HG03159 (cell line): ENCODE data around the gene GDPD3.
A peak's percentile ranks its signal among the peaks of the same experiment; 100 is the strongest.

ENCODE experiments used
- ATAC-seq: cut with Tn5 transposase; IDR thresholded peaks from one replicate; pipeline ENCODE4 v1.9.1; 2021; ENCODE audit warnings: mild to moderate bottlenecking, moderate library complexity; ENCODE audit not compliant: unreplicated experiment

GDPD3 gene

GRCh38 chr16:30096105-30096861 is 17.1 kb downstream of the GDPD3 start, which contains the start of gene YPEL3:
YPEL3 (minus strand) TSS chr16:30096213; CDS start chr16:30095482, 731 bp downstream.
- ATAC-seq, result no peak

GRCh38 chr16:30095166-30096078 is 17.9 kb downstream of the GDPD3 start:
- ATAC-seq, result no peak

GRCh38 chr16:30094541-30095165 is 18.7 kb downstream of the GDPD3 start:
- ATAC-seq, result no peak

- ATAC-seq, result peak; percentile 43
These were observed 20.8 kb downstream of the GDPD3 start for GRCh38 chr16:30092373-30093010.

- ATAC-seq, result peak; percentile 61
These were observed 21.6 kb downstream of the GDPD3 start, which contains the start of gene TBX6 for GRCh38 chr16:30091474-30092372. TBX6 (minus strand) TSS chr16:30091924; CDS start chr16:30091193, 731 bp downstream.

- ATAC-seq, result no peak
These were observed 22.6 kb downstream of the GDPD3 start for GRCh38 chr16:30090610-30091331.

GRCh38 chr16:30088832-30089624 is 24.3 kb downstream of the GDPD3 start:
- no peak for ATAC-seq

- ATAC-seq, result no peak
These were observed 25.0 kb downstream of the GDPD3 start for GRCh38 chr16:30088237-30088831.

- ATAC-seq, result no peak
These were observed 26.0 kb downstream of the GDPD3 start for GRCh38 chr16:30087181-30087898.

GRCh38 chr16:30086291-30087140 is 26.8 kb downstream of the GDPD3 start:
- no peak for ATAC-seq

GRCh38 chr16:30085820-30086219 is 27.5 kb downstream of the GDPD3 start:
- ATAC-seq, result no peak

GRCh38 chr16:30085247-30085646 is 28.1 kb downstream of the GDPD3 start:
- no peak for ATAC-seq

- ATAC-seq, result no peak
These were observed 28.5 kb downstream of the GDPD3 start for GRCh38 chr16:30084816-30085159.

GRCh38 chr16:30084096-30084815 is 29.1 kb downstream of the GDPD3 start:
- ATAC-seq, result no peak

GRCh38 chr16:30083216-30084055 is 29.9 kb downstream of the GDPD3 start:
- no peak for ATAC-seq
